Osteoblast (primary cell): ENCODE results near the gene FMN1. TPM values are rescaled to one million over a fixed set of nuclear protein-coding genes. Genes with fewer than 3 reads are reported as not detected.

Experiments
- DNase-seq: peaks from one replicate; pipeline ENCODE4 v3.0.0; 2011; ENCODE audit warnings: low spot score, mixed read lengths; ENCODE audit not compliant: insufficient read length; ENCODE audit errors: missing footprints
- H2AFZ ChIP-seq: 2 replicates; pipeline ENCODE4 v1.6.0; 2011; ENCODE audit warnings: mild to moderate bottlenecking, low read length
- H3K27ac ChIP-seq: 2 replicates; pipeline ENCODE4 v1.5.1; 2011; ENCODE audit warnings: mild to moderate bottlenecking, low read depth, low read length, moderate library complexity
- H3K27me3 ChIP-seq: 2 replicates; pipeline ENCODE4 v1.6.0; 2012; ENCODE audit warnings: mild to moderate bottlenecking, control low read depth, inconsistent platforms, low read length, moderate library complexity; ENCODE audit not compliant: insufficient read depth
- H3K36me3 ChIP-seq: 2 replicates; pipeline ENCODE4 v1.5.1; 2011; ENCODE audit warnings: mild to moderate bottlenecking, low read length, control low read depth, moderate library complexity; ENCODE audit not compliant: insufficient read depth
- H3K4me1 ChIP-seq: 2 replicates; pipeline ENCODE4 v1.5.1; 2011; ENCODE audit warnings: mild to moderate bottlenecking, low read length, control low read depth, moderate library complexity; ENCODE audit not compliant: insufficient read depth
- H3K4me2 ChIP-seq: 2 replicates; pipeline ENCODE4 v1.6.0; 2011; ENCODE audit warnings: mild to moderate bottlenecking, low read length; ENCODE audit not compliant: insufficient read depth
- H3K4me3 ChIP-seq: fragments of 200-600 bp; sonication (generic); 3 replicates; pipeline ENCODE4 v1.5.1; 2012; ENCODE audit warnings: mild to moderate bottlenecking, low read length, inconsistent platforms; ENCODE audit not compliant: insufficient read depth
- H3K79me2 ChIP-seq: 2 replicates; pipeline ENCODE4 v1.6.0; 2012; ENCODE audit warnings: mild to moderate bottlenecking, low read length, control low read depth, inconsistent platforms; ENCODE audit not compliant: insufficient read depth
- H3K9me3 ChIP-seq: 2 replicates; pipeline ENCODE4 v1.5.1; 2011; ENCODE audit warnings: low read depth, low read length, control low read depth
- H4K20me1 ChIP-seq: 2 replicates; pipeline ENCODE4 v1.6.0; 2012; ENCODE audit warnings: mild to moderate bottlenecking, low read length, control low read depth; ENCODE audit not compliant: insufficient read depth
- total RNA-seq: library from RNA; depleted of rRNA; stranded (reverse); fragments of >200 nt; gene quantifications from 2 replicates; pipeline ENCODE4 v1.2.3, GENCODE V29; 2012
- TF ChIP-seq, protein P1 (sequence below): IDR thresholded peaks from 2 replicates; pipeline ENCODE4 v1.5.1; 2011; ENCODE audit warnings: mild to moderate bottlenecking, low read depth, low read length, moderate library complexity; ENCODE audit errors: extremely low read depth

The FMN1 gene
- total RNA-seq, 1 donor: 9.0 TPM

DNA sequence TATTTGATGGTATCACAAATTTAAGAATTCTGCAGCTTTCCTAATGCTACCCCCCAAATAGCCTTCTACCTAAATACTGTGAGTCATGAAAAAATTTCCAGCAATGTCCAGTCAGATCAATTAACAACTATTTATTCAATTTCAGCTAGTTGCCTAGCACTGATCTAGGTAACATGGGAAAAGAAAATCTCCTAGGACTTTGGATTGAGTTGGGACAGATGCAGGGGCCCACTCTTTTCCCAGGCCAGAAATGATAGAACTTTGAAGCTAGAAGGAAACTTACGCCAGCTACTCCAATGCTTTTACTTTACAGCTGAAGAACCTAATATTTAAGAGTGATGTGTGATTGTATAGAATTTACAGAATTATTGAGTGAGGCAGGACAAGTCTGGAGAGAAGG is 196.3 kb downstream of the FMN1 start:
- no peaks in the 10 kb centered on the region for H3K36me3 ChIP-seq
- TF ChIP-seq, protein P1, sequence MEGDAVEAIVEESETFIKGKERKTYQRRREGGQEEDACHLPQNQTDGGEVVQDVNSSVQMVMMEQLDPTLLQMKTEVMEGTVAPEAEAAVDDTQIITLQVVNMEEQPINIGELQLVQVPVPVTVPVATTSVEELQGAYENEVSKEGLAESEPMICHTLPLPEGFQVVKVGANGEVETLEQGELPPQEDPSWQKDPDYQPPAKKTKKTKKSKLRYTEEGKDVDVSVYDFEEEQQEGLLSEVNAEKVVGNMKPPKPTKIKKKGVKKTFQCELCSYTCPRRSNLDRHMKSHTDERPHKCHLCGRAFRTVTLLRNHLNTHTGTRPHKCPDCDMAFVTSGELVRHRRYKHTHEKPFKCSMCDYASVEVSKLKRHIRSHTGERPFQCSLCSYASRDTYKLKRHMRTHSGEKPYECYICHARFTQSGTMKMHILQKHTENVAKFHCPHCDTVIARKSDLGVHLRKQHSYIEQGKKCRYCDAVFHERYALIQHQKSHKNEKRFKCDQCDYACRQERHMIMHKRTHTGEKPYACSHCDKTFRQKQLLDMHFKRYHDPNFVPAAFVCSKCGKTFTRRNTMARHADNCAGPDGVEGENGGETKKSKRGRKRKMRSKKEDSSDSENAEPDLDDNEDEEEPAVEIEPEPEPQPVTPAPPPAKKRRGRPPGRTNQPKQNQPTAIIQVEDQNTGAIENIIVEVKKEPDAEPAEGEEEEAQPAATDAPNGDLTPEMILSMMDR: no peak
- H2AFZ ChIP-seq: no peak overlapping the region
- peaks cover 11% of the 10 kb centered on the region for H3K79me2 ChIP-seq
- no peak overlapping the region for H3K27ac ChIP-seq
- H3K4me1 ChIP-seq: peaks cover 15% of the 10 kb centered on the region
- H3K9me3 ChIP-seq: no peaks in the 10 kb centered on the region
- no peaks in the 10 kb centered on the region for H3K27me3 ChIP-seq
- no peak for DNase-seq
- no peaks in the 10 kb centered on the region for H4K20me1 ChIP-seq
- H3K4me3 ChIP-seq: no peak overlapping the region
- H3K4me2 ChIP-seq: no peak overlapping the region

DNA sequence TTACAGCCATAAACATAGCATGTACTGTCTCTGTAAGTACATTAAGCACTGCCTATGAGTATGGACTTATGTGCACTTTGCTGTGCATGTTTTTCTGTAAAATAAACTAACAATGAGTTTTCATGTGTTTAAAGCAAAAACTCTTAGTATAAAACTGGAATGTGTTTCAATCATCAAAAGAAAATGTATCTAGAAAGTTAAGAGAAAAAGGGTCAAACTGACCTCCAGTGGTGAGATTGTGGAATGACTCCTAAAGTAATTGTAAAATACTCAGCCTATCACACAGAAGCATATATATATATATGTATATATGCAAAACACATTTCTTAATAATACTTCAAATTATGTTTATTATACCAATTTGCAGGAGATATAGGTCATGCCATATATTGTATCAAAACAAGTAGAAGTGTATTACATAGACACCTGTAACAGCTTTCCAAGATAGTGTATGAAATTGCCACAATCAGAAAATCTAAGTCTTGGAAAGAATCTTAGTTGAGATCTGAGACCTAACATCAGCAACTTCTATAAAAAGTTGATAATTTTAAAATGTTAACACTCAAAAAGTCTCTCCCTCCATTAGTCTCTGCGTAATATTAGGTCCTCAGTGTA is 199.6 kb downstream of the FMN1 start:
- H3K4me3 ChIP-seq: no peak overlapping the region
- DNase-seq: no peak
- H4K20me1 ChIP-seq: no peaks in the 10 kb centered on the region
- H3K9me3 ChIP-seq: no peaks in the 10 kb centered on the region
- H3K79me2 ChIP-seq: peaks cover 15% of the 10 kb centered on the region
- peak overlapping the region; percentile 24 for H2AFZ ChIP-seq
- H3K27ac ChIP-seq: peak overlapping the region; percentile 72
- no peaks in the 10 kb centered on the region for H3K27me3 ChIP-seq
- no peak overlapping the region for H3K4me2 ChIP-seq
- H3K36me3 ChIP-seq: no peaks in the 10 kb centered on the region
- TF ChIP-seq, protein P1: peak; percentile 71
- H3K4me1 ChIP-seq: peaks cover 10% of the 10 kb centered on the region

DNA sequence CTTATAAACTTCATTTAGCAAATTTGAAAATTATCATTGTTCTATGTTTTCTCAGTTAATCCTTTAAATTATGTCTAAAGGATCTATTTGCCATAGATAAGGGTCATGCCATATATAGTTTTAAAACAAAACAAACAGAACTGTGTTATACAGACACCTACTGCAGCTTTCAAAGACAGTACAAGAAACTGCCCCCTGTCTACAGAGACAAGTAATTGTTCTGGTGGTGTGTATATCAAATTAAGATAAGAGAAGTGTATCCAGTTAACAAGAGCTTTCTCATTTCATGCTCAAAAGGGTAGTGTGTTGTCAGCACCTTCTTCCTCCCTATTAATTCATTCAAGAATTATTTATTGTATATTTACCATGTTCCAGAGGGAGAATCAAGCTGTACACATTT is 201.2 kb downstream of the FMN1 start:
- no peak overlapping the region for H3K4me2 ChIP-seq
- peaks cover 13% of the 10 kb centered on the region for H3K4me1 ChIP-seq
- H4K20me1 ChIP-seq: no peaks in the 10 kb centered on the region
- no peak for DNase-seq
- peaks cover 21% of the 10 kb centered on the region for H3K79me2 ChIP-seq
- H3K9me3 ChIP-seq: no peaks in the 10 kb centered on the region
- TF ChIP-seq, protein P1: peak; percentile 50
- no peaks in the 10 kb centered on the region for H3K27me3 ChIP-seq
- no peaks in the 10 kb centered on the region for H3K36me3 ChIP-seq
- no peak overlapping the region for H2AFZ ChIP-seq
- H3K27ac ChIP-seq: peak overlapping the region; percentile 44
- H3K4me3 ChIP-seq: no peak overlapping the region

DNA sequence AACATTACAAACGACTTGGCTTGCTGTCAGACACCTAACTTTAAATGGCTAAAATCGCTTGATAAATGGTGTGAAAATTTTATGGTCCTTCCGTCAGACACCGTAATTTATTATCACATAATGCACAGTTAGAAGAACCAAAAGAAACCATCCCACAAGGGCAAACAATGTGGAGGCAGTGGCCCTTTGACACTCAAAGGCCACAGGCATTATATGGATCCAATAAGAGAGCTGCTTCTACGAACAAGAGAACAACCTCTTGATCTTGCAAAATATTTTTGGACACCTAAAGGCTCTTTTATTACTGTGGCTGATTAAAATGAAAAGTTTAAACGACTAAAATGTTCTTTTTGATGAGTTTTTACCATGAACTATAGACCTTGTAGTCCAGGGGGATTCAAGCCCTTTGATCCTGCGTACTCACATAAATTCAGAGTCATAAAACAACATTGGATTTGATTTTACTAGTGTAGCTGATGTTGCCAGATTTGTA is 202.8 kb downstream of the FMN1 start:
- Histone ChIP-seq H3K4me1 (peaks cover 13% of the 10 kb centered on the region), H3K4me2 (no peak overlapping the region), H3K36me3 (no peaks in the 10 kb centered on the region), H3K27me3 (no peaks in the 10 kb centered on the region), H4K20me1 (no peaks in the 10 kb centered on the region), H3K79me2 (peaks cover 22% of the 10 kb centered on the region), H3K27ac (no peak overlapping the region), H3K4me3 (no peak overlapping the region), H2AFZ (no peak overlapping the region), H3K9me3 (no peaks in the 10 kb centered on the region)
- TF ChIP-seq, protein P1: no peak
- no peak for DNase-seq
